SK-N-SH treated with all-trans-retinoic acid at 6 μM for 48 hours (cell line): ENCODE measurements around the gene LTF.

ENCODE experiments used
- ATAC-seq: fragments of 200-7000 bp; cut with Tn5 transposase; 3 replicates; pipeline ENCODE4 v1.9.1; 2020; ENCODE audit warnings: mild to moderate bottlenecking, moderate library complexity
- ARNTL ChIP-seq: fragments of 450-650 bp; formaldehyde crosslinking; IDR thresholded peaks from 2 replicates; pipeline ENCODE4 v1.5.0; 2020; ENCODE audit warnings: low read depth, mild to moderate bottlenecking, moderate library complexity, borderline replicate concordance
- CSDC2 ChIP-seq: fragments of 250-450 bp; sonication (Bioruptor Pico); IDR thresholded peaks from 2 replicates; pipeline ENCODE4 v1.5.0; 2020; ENCODE audit warnings: mild to moderate bottlenecking, moderate library complexity
- ESRRG ChIP-seq: fragments of 250-450 bp; sonication (Bioruptor Pico); IDR thresholded peaks from 2 replicates; pipeline ENCODE4 v1.6.1; 2021; ENCODE audit warnings: mild to moderate bottlenecking
- GLIS3 ChIP-seq: fragments of 250-450 bp; sonication (Bioruptor Pico); IDR thresholded peaks from 2 replicates; pipeline ENCODE4 v1.5.0; 2020; ENCODE audit warnings: mild to moderate bottlenecking, moderate library complexity
- ISL1 ChIP-seq: fragments of 250-450 bp; sonication (Bioruptor Pico); IDR thresholded peaks from 2 replicates; pipeline ENCODE4 v2.1.2; 2022; ENCODE audit warnings: mild to moderate bottlenecking, moderate library complexity
- PATZ1 ChIP-seq: fragments of 250-450 bp; sonication (Bioruptor Pico); IDR thresholded peaks from 2 replicates; pipeline ENCODE4 v1.8.0; 2020; ENCODE audit warnings: mild to moderate bottlenecking, moderate library complexity, borderline replicate concordance
- PPARA ChIP-seq: fragments of 250-450 bp; sonication (Bioruptor Pico); IDR thresholded peaks from 2 replicates; pipeline ENCODE4 v1.5.0; 2020; ENCODE audit warnings: mild to moderate bottlenecking, borderline replicate concordance
- TCF4 ChIP-seq: fragments of 250-450 bp; sonication (Bioruptor Pico); IDR thresholded peaks from 2 replicates; pipeline ENCODE4 v1.8.0; 2021; ENCODE audit warnings: mild to moderate bottlenecking, moderate library complexity, borderline replicate concordance
- ZC3H10 ChIP-seq: fragments of 250-450 bp; sonication (Bioruptor Pico); IDR thresholded peaks from 2 replicates; pipeline ENCODE4 v1.5.1; 2021; ENCODE audit warnings: mild to moderate bottlenecking, moderate library complexity
- ZFP30 ChIP-seq: fragments of 450-650 bp; formaldehyde crosslinking; IDR thresholded peaks from 2 replicates; pipeline ENCODE4 v1.5.0; 2022; ENCODE audit warnings: mild to moderate bottlenecking, moderate library complexity
- ZNF565 ChIP-seq: fragments of 450-650 bp; formaldehyde crosslinking; conservative IDR thresholded peaks from 2 replicates; pipeline ENCODE4 v1.5.0; 2020; ENCODE audit warnings: low read depth, mild to moderate bottlenecking, moderate library complexity
- ZNF70 ChIP-seq: fragments of 450-650 bp; formaldehyde crosslinking; IDR thresholded peaks from 2 replicates; pipeline ENCODE4 v1.5.0; 2020; ENCODE audit warnings: mild to moderate bottlenecking, moderate library complexity
- ZNF8 ChIP-seq: fragments of 450-650 bp; formaldehyde crosslinking; IDR thresholded peaks from 2 replicates; pipeline ENCODE4 v1.5.0; 2020; ENCODE audit warnings: mild to moderate bottlenecking, moderate library complexity
- TF ChIP-seq, protein P1 (sequence below): fragments of 250-450 bp; sonication (Bioruptor Pico); IDR thresholded peaks from 2 replicates; pipeline ENCODE4 v1.5.1; 2020; ENCODE audit warnings: low read depth, mild to moderate bottlenecking, moderate library complexity
- TF ChIP-seq, protein P2 (sequence below): fragments of 250-450 bp; sonication (Bioruptor Pico); IDR thresholded peaks from 2 replicates; pipeline ENCODE4 v1.5.1; 2021; ENCODE audit warnings: mild to moderate bottlenecking, moderate library complexity
- TF ChIP-seq, protein P3 (sequence below): fragments of 250-450 bp; sonication (Bioruptor Pico); IDR thresholded peaks from 2 replicates; pipeline ENCODE4 v1.5.0; 2020; ENCODE audit warnings: mild to moderate bottlenecking, moderate library complexity

The LTF gene

DNA sequence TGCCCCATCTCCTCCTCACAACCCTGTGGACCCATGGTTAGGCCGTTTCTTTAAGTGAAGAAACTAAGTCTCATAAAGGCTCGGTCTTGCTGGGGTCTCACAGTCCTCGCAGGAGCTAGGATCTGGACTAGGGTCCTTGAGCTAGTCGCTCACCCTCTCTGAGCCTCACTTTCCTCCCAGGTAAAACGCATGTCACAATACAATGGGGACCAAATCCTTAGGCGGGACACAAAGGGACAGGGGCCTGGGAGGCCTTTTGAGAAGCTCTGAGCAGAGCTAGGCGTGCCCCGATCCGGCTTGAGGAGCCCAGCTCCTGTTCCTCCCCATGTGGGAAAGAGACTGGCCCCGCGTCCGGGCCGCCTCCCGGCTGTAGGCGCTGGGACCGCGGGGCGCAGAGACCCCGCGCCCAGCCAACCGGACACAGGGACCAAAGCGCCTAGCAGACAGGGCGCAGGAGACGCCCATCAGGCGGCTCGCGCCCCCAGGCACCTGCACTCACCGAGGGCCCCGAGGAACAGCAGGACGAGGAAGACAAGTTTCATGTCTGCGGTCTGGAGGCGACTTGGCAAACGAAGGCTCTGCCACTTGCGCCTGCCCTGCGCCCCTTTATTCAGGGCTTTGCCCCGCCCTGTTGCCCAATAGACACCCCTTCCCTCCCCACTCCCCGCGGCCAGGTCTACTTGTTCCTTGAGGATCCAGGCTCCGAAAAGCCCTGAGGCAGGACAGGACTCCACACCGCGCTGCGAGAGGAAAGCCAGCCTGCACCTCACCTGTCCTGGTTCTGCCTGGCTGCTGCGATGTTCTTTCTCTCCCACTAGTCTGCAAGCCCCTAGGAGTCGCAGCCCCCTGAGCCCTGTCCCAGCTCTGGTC lies at the start of gene LTF:
Gene LTF, minus strand, starts transcription at position 580 of the 870 bp plus-strand sequence. Its CDS starts 38 bp downstream, at position 542.
- ATAC-seq = no peak
- no peak for TF ChIP-seq ZNF565 (CRISPR knock-in tag)
- TF ChIP-seq TCF4 (CRISPR knock-in tag) = no peak
- TF ChIP-seq, protein P1, sequence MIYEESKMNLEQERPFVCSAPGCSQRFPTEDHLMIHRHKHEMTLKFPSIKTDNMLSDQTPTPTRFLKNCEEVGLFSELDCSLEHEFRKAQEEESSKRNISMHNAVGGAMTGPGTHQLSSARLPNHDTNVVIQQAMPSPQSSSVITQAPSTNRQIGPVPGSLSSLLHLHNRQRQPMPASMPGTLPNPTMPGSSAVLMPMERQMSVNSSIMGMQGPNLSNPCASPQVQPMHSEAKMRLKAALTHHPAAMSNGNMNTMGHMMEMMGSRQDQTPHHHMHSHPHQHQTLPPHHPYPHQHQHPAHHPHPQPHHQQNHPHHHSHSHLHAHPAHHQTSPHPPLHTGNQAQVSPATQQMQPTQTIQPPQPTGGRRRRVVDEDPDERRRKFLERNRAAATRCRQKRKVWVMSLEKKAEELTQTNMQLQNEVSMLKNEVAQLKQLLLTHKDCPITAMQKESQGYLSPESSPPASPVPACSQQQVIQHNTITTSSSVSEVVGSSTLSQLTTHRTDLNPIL = no peak
- no peak for TF ChIP-seq PPARA (CRISPR knock-in tag)
- no peak for TF ChIP-seq ZNF8
- no peak for TF ChIP-seq ZNF70 (CRISPR knock-in tag)
- TF ChIP-seq CSDC2 = no peak
- no peak for TF ChIP-seq PATZ1 (CRISPR knock-in tag)
- TF ChIP-seq GLIS3 (CRISPR knock-in tag) = no peak
- TF ChIP-seq, protein P2, sequence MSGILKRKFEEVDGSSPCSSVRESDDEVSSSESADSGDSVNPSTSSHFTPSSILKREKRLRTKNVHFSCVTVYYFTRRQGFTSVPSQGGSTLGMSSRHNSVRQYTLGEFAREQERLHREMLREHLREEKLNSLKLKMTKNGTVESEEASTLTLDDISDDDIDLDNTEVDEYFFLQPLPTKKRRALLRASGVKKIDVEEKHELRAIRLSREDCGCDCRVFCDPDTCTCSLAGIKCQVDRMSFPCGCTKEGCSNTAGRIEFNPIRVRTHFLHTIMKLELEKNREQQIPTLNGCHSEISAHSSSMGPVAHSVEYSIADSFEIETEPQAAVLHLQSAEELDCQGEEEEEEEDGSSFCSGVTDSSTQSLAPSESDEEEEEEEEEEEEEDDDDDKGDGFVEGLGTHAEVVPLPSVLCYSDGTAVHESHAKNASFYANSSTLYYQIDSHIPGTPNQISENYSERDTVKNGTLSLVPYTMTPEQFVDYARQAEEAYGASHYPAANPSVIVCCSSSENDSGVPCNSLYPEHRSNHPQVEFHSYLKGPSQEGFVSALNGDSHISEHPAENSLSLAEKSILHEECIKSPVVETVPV (CRISPR knock-in tag) = no peak
- TF ChIP-seq ARNTL (CRISPR knock-in tag) = no peak
- no peak for TF ChIP-seq ESRRG
- TF ChIP-seq ZFP30 (CRISPR knock-in tag) = no peak

GRCh38 chr3:46512191-46512749 lies 47.6 kb upstream of the LTF start:
- ATAC-seq = no peak
- TF ChIP-seq ZC3H10 (CRISPR knock-in tag) (no peak), ISL1 (no peak)

DNA sequence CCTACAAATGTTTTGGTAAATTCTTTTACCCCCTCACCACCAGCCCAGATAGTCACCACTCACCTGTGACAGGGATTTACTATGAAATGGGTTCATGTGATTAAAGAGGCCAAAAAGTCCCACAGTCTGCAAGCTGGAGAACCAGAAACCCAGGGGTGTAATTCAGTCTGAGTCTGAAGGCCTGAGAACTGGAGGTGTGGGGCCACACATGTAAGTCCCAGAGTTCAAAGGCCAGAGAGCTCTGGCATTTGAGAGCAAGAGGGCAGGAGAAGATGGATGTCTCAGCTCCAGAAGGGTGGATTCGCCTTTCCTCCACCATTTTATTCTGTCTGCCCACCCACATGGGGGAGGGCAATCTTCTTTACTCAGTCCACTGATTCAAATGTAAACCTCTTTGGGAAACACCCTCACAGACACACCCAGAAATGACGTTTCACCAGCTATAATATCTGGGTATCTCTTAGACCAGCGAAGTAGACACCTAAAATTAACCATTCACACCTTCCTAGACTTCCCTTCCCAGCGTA lies 45.0 kb upstream of the LTF start:
- ATAC-seq = no peak
- TF ChIP-seq ZC3H10 (CRISPR knock-in tag) (no peak), PATZ1 (CRISPR knock-in tag) (no peak), TCF4 (CRISPR knock-in tag) (no peak), ZNF70 (CRISPR knock-in tag) (no peak), ZFP30 (CRISPR knock-in tag) (no peak), ARNTL (CRISPR knock-in tag) (no peak), PPARA (CRISPR knock-in tag) (no peak), CSDC2 (no peak)
- TF ChIP-seq, protein P1 = no peak
- TF ChIP-seq, protein P3, sequence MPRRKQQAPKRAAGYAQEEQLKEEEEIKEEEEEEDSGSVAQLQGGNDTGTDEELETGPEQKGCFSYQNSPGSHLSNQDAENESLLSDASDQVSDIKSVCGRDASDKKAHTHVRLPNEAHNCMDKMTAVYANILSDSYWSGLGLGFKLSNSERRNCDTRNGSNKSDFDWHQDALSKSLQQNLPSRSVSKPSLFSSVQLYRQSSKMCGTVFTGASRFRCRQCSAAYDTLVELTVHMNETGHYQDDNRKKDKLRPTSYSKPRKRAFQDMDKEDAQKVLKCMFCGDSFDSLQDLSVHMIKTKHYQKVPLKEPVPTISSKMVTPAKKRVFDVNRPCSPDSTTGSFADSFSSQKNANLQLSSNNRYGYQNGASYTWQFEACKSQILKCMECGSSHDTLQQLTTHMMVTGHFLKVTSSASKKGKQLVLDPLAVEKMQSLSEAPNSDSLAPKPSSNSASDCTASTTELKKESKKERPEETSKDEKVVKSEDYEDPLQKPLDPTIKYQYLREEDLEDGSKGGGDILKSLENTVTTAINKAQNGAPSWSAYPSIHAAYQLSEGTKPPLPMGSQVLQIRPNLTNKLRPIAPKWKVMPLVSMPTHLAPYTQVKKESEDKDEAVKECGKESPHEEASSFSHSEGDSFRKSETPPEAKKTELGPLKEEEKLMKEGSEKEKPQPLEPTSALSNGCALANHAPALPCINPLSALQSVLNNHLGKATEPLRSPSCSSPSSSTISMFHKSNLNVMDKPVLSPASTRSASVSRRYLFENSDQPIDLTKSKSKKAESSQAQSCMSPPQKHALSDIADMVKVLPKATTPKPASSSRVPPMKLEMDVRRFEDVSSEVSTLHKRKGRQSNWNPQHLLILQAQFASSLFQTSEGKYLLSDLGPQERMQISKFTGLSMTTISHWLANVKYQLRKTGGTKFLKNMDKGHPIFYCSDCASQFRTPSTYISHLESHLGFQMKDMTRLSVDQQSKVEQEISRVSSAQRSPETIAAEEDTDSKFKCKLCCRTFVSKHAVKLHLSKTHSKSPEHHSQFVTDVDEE (CRISPR knock-in tag) = no peak
- TF ChIP-seq, protein P2 (CRISPR knock-in tag) = no peak
- TF ChIP-seq, all 23 proteins: peak for 0
